ENCODE measurements around the gene MAN2A2. TPM values are rescaled to one million over a fixed set of nuclear protein-coding genes. Genes with fewer than 3 reads are reported as not detected.

MAN2A2 gene
- total RNA-seq, 1 experiment from 2014 or later, result 27.4 TPM

DNA sequence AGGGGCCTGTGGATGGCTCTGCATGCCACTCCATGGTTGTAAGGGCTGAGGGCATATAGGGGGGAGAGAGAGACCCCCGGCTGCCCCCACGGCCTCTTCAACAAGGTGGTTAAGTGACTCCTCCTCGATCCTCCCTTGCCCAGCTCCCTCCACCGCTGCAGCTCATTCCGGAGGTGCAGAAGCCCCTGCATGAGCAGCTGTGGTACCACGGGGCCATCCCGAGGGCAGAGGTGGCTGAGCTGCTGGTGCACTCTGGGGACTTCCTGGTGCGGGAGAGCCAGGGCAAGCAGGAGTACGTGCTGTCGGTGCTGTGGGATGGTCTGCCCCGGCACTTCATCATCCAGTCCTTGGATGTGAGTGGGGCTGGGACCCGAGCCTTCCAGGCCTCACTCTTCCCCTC, 12.3 kb upstream of the MAN2A2 start:
- no peak overlapping the region for H2BK12ac ChIP-seq (ENCODE audit: insufficient read length, low read depth, low read length)
- no peaks in the 10 kb centered on the region for H3K79me1 ChIP-seq (ENCODE audit: insufficient read depth, low read depth, low read length, poor library complexity, severe bottlenecking)
- Mint-ChIP-seq H3K27ac (no peak overlapping the region), H3K4me3 (no peak overlapping the region), H3K9me3 (no peaks in the 10 kb centered on the region; a peak in 1 of 5 replicates), H3K27me3 (ENCODE audit: low read depth) (no peaks in the 10 kb centered on the region; the same call in 1 of the 2 replicates), H3K36me3 (ENCODE audit: insufficient read depth in 1 of 3, low read depth in 3 of 3) (peaks cover 4 to 10% (median 8%) of the 10 kb centered on the region in 3 experiments; a peak in 6 of 7 replicates), H3K4me1 (peaks cover 4 to 10% of the 10 kb centered on the region in 2 experiments)
- TF ChIP-seq, protein P1, sequence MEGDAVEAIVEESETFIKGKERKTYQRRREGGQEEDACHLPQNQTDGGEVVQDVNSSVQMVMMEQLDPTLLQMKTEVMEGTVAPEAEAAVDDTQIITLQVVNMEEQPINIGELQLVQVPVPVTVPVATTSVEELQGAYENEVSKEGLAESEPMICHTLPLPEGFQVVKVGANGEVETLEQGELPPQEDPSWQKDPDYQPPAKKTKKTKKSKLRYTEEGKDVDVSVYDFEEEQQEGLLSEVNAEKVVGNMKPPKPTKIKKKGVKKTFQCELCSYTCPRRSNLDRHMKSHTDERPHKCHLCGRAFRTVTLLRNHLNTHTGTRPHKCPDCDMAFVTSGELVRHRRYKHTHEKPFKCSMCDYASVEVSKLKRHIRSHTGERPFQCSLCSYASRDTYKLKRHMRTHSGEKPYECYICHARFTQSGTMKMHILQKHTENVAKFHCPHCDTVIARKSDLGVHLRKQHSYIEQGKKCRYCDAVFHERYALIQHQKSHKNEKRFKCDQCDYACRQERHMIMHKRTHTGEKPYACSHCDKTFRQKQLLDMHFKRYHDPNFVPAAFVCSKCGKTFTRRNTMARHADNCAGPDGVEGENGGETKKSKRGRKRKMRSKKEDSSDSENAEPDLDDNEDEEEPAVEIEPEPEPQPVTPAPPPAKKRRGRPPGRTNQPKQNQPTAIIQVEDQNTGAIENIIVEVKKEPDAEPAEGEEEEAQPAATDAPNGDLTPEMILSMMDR (conservative IDR thresholded peaks at IDR 0.05), result no peak
- WGBS (ENCODE audit: extremely low coverage, insufficient read length, low lambda C conversion rate), result no CpG with 5 or more reads among the region's 12 CpGs
- no peak for DNase-seq
- H3K23me2 ChIP-seq (ENCODE audit: insufficient read length, low read depth, low read length, poor library complexity, severe bottlenecking), result no peaks in the 10 kb centered on the region
- no peaks in the 10 kb centered on the region for H3K79me2 ChIP-seq (ENCODE audit: insufficient read depth, low read length)
- H3K56ac ChIP-seq (ENCODE audit: insufficient read length, low read depth, low read length), result no peak overlapping the region
- H3K9me3 ChIP-seq (ENCODE audit: control insufficient read depth, low read depth, low read length), result no peaks in the 10 kb centered on the region
- no peak overlapping the region for H3K4me2 ChIP-seq (ENCODE audit: insufficient read depth, insufficient read length, low read length)
- H3K27me3 ChIP-seq (ENCODE audit: insufficient read depth, low read length), result no peaks in the 10 kb centered on the region
- no peak overlapping the region for H3K14ac ChIP-seq (ENCODE audit: insufficient read depth, low read length)
- no peak overlapping the region for H2BK20ac ChIP-seq (ENCODE audit: low read depth, low read length, poor library complexity, severe bottlenecking)
- no peak overlapping the region for H3K27ac ChIP-seq (ENCODE audit: insufficient read length, low read depth, low read length)
- no peak overlapping the region for H3K9ac ChIP-seq (ENCODE audit: extremely low read depth, insufficient read length, low read length)
- H4K5ac ChIP-seq (ENCODE audit: insufficient read length, low read depth, low read length), result no peak overlapping the region
- H4K91ac ChIP-seq (ENCODE audit: insufficient read length, low read depth, low read length), result no peak overlapping the region
- no peak overlapping the region for H2BK5ac ChIP-seq (ENCODE audit: insufficient read length, low read length)
- no peak overlapping the region for H3K4ac ChIP-seq (ENCODE audit: low read depth, low read length)
- no peaks in the 10 kb centered on the region; the same call in 1 of the 2 replicates for H3K4me1 ChIP-seq (ENCODE audit: insufficient read depth, low read length)
- H4K8ac ChIP-seq (replicated peaks; ENCODE audit: insufficient read length, low read depth, low read length), result no peak overlapping the region
- no peak overlapping the region for H2BK15ac ChIP-seq (ENCODE audit: low read depth, low read length)
- H3T11ph ChIP-seq (ENCODE audit: low read length), result no peak overlapping the region
- H2AFZ ChIP-seq (ENCODE audit: low read length), result no peak overlapping the region
- H4K20me1 ChIP-seq (ENCODE audit: control insufficient read depth, insufficient read depth, insufficient read length), result no peaks in the 10 kb centered on the region
- H2BK120ac ChIP-seq (ENCODE audit: low read depth, low read length, poor library complexity, severe bottlenecking), result no peak overlapping the region
- no peak overlapping the region for H3K23ac ChIP-seq (ENCODE audit: insufficient read length, low read depth, low read length)
- no peak overlapping the region for H2AK5ac ChIP-seq (ENCODE audit: insufficient read length, low read length)
- H3K18ac ChIP-seq (ENCODE audit: insufficient read length, low read depth, low read length), result no peak overlapping the region

All from H9 (cell line).